Natural killer cell (primary cell): Measurements from ENCODE around the gene UNK. TPM values are rescaled to one million over a fixed set of nuclear protein-coding genes. Genes with fewer than 3 reads are reported as not detected.
"Not testable (repeated sequence)": the region's sequence is repeated elsewhere in the genome, so short reads cannot be mapped to it uniquely, and the experiment has no call there.

Experiments
- ATAC-seq, 3 donors: fragments of 150-1000 bp in 2 of 3; fragments of 200-7000 bp in 1 of 3; cut with Tn5 transposase; 1 replicate in 1 of 3; 2 replicates in 2 of 3; pipeline ENCODE4 v1.10.0; 2021; ENCODE audit warnings: mild to moderate bottlenecking in 2 of 3, moderate library complexity in 2 of 3
- DNase-seq, 2 donors: peaks; one replicate each; pipeline versions ENCODE4 v3.0.0 to v3.0.0-alpha.2; 2013 to 2021; ENCODE audit warnings: mixed read lengths in 1 of 2
- H3K27ac ChIP-seq: one replicate; pipeline ENCODE4 v1.5.1; 2013; ENCODE audit warnings: mild to moderate bottlenecking, low read length
- H3K27me3 ChIP-seq: one replicate; pipeline ENCODE4 v1.6.1; 2013; ENCODE audit warnings: low read length; ENCODE audit not compliant: control insufficient read depth, insufficient read depth
- H3K36me3 ChIP-seq: one replicate; pipeline ENCODE4 v1.6.1; 2013; ENCODE audit warnings: low read length; ENCODE audit not compliant: control insufficient read depth, insufficient read depth
- H3K4me1 ChIP-seq: one replicate; pipeline ENCODE4 v1.6.1; 2013; ENCODE audit warnings: low read length; ENCODE audit not compliant: control insufficient read depth, insufficient read depth
- H3K4me3 ChIP-seq: one replicate; pipeline ENCODE4 v1.5.1; 2013; ENCODE audit warnings: low read length
- H3K9me3 ChIP-seq: one replicate; pipeline ENCODE4 v1.6.1; 2013; ENCODE audit warnings: low read length; ENCODE audit not compliant: control insufficient read depth, insufficient read depth
- H3K27ac Mint-ChIP-seq, 2 donors: one replicate each; pipeline ENCODE4 v1.8.0; 2022; ENCODE audit warnings: mild to moderate bottlenecking in 2 of 2, mixed read lengths in 2 of 2, moderate library complexity in 1 of 2
- H3K27me3 Mint-ChIP-seq, 2 donors: one replicate each; pipeline ENCODE4 v1.8.0; 2022; ENCODE audit warnings: low read depth in 2 of 2, mixed read lengths in 2 of 2
- H3K36me3 Mint-ChIP-seq: one replicate; pipeline ENCODE4 v1.8.0; 2022; ENCODE audit warnings: mixed read lengths
- H3K4me1 Mint-ChIP-seq, 2 donors: one replicate each; pipeline ENCODE4 v1.8.0; 2022; ENCODE audit warnings: mixed read lengths in 2 of 2
- H3K4me3 Mint-ChIP-seq: one replicate; pipeline ENCODE4 v1.8.0; 2022; ENCODE audit warnings: mild to moderate bottlenecking, moderate library complexity, mixed read lengths
- H3K9me3 Mint-ChIP-seq, 2 donors: one replicate each; pipeline ENCODE4 v1.8.0; 2022; ENCODE audit warnings: mixed read lengths in 2 of 2
- WGBS: methylation state at CpG from one replicate; pipeline ENCODE4 v1.1.7; 2013; ENCODE audit warnings: missing lambda C conversion rate; ENCODE audit not compliant: insufficient coverage; 5-methylcytosine and 5-hydroxymethylcytosine counted together
- intact Hi-C: fragments of 100-400 bp; cut with micrococcal nuclease; formaldehyde crosslinking; loops from one replicate; pipeline ENCODE4 v1.14.2; 2022
- total RNA-seq, 4 donors: library from RNA; stranded (reverse); fragments of 120-200 nt in 1 of 4; gene quantifications; one replicate each; pipeline versions ENCODE4 v1.2.3 to v1.2.4, GENCODE V29; 2013 to 2022
- TF ChIP-seq, protein P1 (sequence below): fragments of 200-600 bp; IDR thresholded peaks from one replicate; pipeline ENCODE4 v1.8.0; 2022; ENCODE audit warnings: antibody characterized with exemption

Gene UNK
- total RNA-seq, 3 donors from 2014 or later (not counting 1 experiment from before 2014, with no cell fraction given) = 44.2 to 51.3 (median 44.5) TPM

DNA sequence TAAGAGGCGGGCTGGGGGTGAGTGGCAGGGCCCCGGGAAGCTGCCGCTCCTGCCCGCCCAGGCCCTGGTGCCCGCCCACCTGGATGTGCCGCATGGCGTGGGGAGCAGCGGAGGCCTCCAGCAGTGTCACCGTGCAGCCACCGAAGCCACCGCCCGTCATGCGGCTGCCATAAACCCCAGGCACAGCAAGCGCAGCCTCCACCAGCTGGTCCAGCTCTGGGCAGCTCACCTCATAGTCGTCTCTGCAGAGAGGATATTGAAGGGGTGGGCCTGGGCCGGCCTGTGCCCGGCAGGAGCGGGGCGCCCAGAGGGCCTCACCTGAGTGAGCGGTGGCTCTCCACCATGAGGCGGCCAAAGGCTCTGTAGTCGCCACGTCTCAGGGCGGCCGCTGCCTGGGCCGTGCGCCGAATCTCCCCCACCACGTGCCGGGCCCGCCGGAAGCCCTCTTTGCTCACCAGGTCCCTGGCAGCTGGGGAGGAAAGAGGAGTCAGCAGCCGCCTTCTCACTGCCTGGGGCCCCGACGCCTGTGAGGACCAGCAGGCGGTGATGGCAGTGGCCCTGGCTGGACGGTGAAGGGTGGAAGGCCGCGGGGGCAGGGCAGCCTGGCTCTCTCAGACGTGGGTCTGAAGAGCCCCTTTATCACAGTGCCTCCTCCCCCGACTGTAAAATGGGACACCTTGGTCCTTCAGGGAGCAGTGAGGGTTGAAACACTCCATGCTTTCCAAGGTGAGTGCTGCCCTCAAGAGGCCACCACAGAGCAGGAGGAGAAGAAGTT, 26.3 kb upstream of the UNK start:
- H3K4me1 Mint-ChIP-seq = peaks cover 11 to 20% of the 10 kb centered on the region in 2 donors
- H3K4me3 Mint-ChIP-seq = no peak overlapping the region
- H3K27me3 Mint-ChIP-seq = no peaks in the 10 kb centered on the region
- Histone ChIP-seq H3K36me3 (peaks cover 4% of the 10 kb centered on the region), H3K4me3 (no peak overlapping the region), H3K4me1 (peaks cover 20% of the 10 kb centered on the region), H3K27me3 (no peaks in the 10 kb centered on the region), H3K27ac (no peak overlapping the region), H3K9me3 (no peaks in the 10 kb centered on the region)
- TF ChIP-seq, protein P1, sequence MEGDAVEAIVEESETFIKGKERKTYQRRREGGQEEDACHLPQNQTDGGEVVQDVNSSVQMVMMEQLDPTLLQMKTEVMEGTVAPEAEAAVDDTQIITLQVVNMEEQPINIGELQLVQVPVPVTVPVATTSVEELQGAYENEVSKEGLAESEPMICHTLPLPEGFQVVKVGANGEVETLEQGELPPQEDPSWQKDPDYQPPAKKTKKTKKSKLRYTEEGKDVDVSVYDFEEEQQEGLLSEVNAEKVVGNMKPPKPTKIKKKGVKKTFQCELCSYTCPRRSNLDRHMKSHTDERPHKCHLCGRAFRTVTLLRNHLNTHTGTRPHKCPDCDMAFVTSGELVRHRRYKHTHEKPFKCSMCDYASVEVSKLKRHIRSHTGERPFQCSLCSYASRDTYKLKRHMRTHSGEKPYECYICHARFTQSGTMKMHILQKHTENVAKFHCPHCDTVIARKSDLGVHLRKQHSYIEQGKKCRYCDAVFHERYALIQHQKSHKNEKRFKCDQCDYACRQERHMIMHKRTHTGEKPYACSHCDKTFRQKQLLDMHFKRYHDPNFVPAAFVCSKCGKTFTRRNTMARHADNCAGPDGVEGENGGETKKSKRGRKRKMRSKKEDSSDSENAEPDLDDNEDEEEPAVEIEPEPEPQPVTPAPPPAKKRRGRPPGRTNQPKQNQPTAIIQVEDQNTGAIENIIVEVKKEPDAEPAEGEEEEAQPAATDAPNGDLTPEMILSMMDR = no peak
- no peak overlapping the region for H3K27ac Mint-ChIP-seq
- intact Hi-C loops = no loop called here
- no peak for DNase-seq
- 94% methylated on average over 41 of the region's 41 CpGs for WGBS
- H3K9me3 Mint-ChIP-seq = no peaks in the 10 kb centered on the region
- H3K36me3 Mint-ChIP-seq = no peaks in the 10 kb centered on the region
- ATAC-seq = no peak

DNA sequence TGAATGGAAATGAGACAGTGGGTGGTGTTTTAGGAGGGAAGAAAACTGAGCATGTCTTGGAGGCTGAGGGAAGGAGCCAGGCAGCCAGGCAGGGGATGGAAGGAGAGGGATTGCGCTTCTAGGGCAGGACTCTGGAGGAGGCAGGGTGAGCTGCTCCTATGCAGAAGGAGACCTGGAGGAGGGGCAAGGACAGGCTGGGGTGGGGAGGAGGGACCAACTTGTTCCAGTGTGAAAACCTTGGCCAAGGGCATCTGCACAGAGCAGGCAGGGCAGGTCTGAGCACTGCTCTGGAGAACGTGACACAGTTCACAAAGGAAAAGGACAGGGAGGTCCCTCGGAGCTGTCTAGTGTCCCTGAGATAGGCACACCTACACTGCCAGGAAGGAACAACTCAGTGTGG, 25.1 kb upstream of the UNK start:
- H3K4me3 Mint-ChIP-seq = no peak overlapping the region
- H3K9me3 ChIP-seq = no peaks in the 10 kb centered on the region
- ATAC-seq = no peak
- H3K27ac Mint-ChIP-seq = no peak overlapping the region
- H3K27me3 ChIP-seq = no peaks in the 10 kb centered on the region
- TF ChIP-seq, protein P1 = no peak
- no peaks in the 10 kb centered on the region for H3K9me3 Mint-ChIP-seq
- H3K36me3 ChIP-seq = peaks cover 4% of the 10 kb centered on the region
- no peaks in the 10 kb centered on the region for H3K27me3 Mint-ChIP-seq
- intact Hi-C loops = no loop called here
- H3K4me3 ChIP-seq = no peak overlapping the region
- no peak for DNase-seq
- 95% methylated on average over 3 of the region's 3 CpGs for WGBS
- H3K4me1 Mint-ChIP-seq = peaks cover 11 to 31% of the 10 kb centered on the region in 2 donors
- no peak overlapping the region for H3K27ac ChIP-seq
- no peaks in the 10 kb centered on the region for H3K36me3 Mint-ChIP-seq
- peaks cover 23% of the 10 kb centered on the region for H3K4me1 ChIP-seq

DNA sequence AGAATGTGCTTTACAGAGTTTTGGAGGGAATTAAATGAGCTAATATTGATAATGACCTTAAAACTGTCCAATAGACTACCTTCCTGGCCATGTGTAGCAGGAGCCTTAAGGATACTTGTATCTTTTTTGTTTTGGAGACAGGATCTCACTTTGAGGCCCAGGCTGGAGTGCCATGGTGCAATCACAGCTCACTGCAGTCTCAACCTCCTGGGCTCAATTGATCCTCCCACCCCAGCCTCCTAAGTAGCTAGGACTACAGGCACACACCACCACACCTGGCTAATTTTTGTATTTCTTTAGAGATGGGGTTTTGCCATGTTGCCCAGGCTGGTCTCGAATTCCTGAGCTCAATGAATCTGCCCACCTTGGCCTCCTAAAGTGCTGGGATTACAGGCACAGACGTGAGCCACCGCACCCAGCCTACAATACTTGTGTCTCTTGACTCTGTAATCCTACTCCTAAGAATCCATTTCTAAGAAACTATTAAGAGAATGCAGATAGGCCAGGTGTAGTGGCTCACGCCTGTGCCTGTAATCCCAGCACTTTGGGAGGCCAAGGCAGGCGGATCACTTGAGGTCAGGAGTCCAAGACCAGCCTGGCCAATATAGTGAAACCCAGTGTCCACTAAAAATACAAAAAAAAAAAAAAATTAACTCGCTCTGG, 24.5 kb upstream of the UNK start:
- H3K4me3 Mint-ChIP-seq, H3K27me3 ChIP-seq, H3K9me3 ChIP-seq, H3K36me3 Mint-ChIP-seq, H3K27ac ChIP-seq, H3K27me3 Mint-ChIP-seq, H3K9me3 Mint-ChIP-seq, H3K36me3 ChIP-seq, intact Hi-C loops, H3K27ac Mint-ChIP-seq, DNase-seq, ATAC-seq, H3K4me3 ChIP-seq: not testable (repeated sequence)
- H3K4me1 ChIP-seq = peaks cover 25% of the 10 kb centered on the region
- peaks cover 7 to 26% of the 10 kb centered on the region in 2 donors for H3K4me1 Mint-ChIP-seq
- 98% methylated on average over 6 of the region's 6 CpGs for WGBS

DNA sequence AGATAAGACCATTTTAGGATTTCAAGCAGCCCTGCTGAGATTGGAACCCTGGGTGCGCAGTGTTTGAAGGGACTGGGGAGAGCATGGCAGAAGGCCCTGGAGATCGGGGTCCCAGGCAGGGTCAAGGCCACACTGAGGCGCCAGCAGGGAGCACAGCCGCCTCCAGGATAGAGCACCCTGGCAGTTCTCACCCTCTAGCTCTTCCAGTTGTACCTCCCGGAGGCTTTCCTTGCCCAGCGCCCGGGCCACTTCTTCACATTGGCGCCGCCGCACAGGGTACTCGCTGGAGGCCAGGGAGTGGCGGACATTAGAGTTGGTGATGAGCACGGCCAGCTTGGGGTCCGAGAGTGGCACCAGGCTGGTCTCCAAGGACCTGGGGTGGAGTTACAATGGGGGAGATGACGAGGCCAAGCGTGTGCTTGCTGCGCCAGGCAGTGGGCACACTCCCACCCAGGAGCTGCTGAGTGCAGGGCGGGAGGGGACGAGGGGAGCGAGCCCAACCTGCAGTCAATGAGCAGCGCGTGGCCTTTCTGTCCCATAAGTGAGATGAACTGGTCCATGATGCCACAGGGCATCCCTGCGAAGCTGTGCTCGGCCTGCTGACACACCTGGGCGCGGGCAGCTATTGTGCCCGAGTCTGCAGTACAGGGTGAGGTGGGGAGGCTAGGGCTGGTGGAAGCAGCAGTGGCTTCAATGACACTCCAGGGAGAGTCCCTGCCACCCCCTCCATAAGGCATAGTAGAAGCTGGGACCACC, 21.9 kb upstream of the UNK start:
- H3K4me1 ChIP-seq = peaks cover 22% of the 10 kb centered on the region
- no peaks in the 10 kb centered on the region for H3K27me3 ChIP-seq
- no peak for DNase-seq
- no peak overlapping the region for H3K27ac Mint-ChIP-seq
- H3K27ac ChIP-seq = no peak overlapping the region
- no peaks in the 10 kb centered on the region for H3K9me3 Mint-ChIP-seq
- H3K4me3 Mint-ChIP-seq = peak overlapping the region; percentile 70
- H3K4me1 Mint-ChIP-seq = peaks cover 7 to 30% of the 10 kb centered on the region in 2 donors
- no peaks in the 10 kb centered on the region for H3K9me3 ChIP-seq
- intact Hi-C loops = no loop called here
- TF ChIP-seq, protein P1 = no peak
- H3K27me3 Mint-ChIP-seq = no peaks in the 10 kb centered on the region
- no peaks in the 10 kb centered on the region for H3K36me3 Mint-ChIP-seq
- peaks cover 4% of the 10 kb centered on the region for H3K36me3 ChIP-seq
- ATAC-seq = no peak
- H3K4me3 ChIP-seq = no peak overlapping the region
- WGBS = 97% methylated on average over 27 of the region's 27 CpGs
